Astrocyte (in vitro differentiated cells and primary cell): ENCODE data around the gene ANKRD40. TPM values are rescaled to one million over a fixed set of nuclear protein-coding genes. Genes with fewer than 3 reads are reported as not detected.

Source experiments
- DNase-seq: peaks from one replicate; pipeline ENCODE4 v3.0.0-alpha.2; 2010; ENCODE audit warnings: low read depth
- FAIRE-seq: peaks from 2 replicates; lab custom pipeline; 2011; peaks lifted over from hg19 to GRCh38; lab: Jason Lieb, UNC
- H2AFZ ChIP-seq: 2 replicates; pipeline ENCODE4 v1.6.0; 2012; ENCODE audit warnings: low read depth, low read length, inconsistent platforms
- H3K27ac ChIP-seq: 2 replicates; pipeline ENCODE4 v1.5.1; 2011; ENCODE audit warnings: low read depth, low read length, inconsistent platforms
- H3K27me3 ChIP-seq: 2 replicates; pipeline ENCODE4 v1.6.0; 2011; ENCODE audit warnings: low read length, inconsistent platforms; ENCODE audit not compliant: insufficient read depth
- H3K36me3 ChIP-seq: 2 replicates; pipeline ENCODE4 v1.5.1; 2011; ENCODE audit warnings: low read length, inconsistent platforms; ENCODE audit not compliant: insufficient read depth
- H3K4me1 ChIP-seq: 2 replicates; pipeline ENCODE4 v1.5.1; 2011; ENCODE audit warnings: low read length, inconsistent platforms; ENCODE audit not compliant: insufficient read depth
- H3K4me2 ChIP-seq: 2 replicates; pipeline ENCODE4 v1.6.0; 2012; ENCODE audit warnings: low read length, inconsistent platforms
- H3K4me3 ChIP-seq: 2 replicates; pipeline ENCODE4 v1.5.1; 2011; ENCODE audit warnings: low read depth, mild to moderate bottlenecking, low read length, inconsistent platforms; ENCODE audit not compliant: insufficient read depth
- H3K79me2 ChIP-seq: 2 replicates; pipeline ENCODE4 v1.6.0; 2012; ENCODE audit warnings: mild to moderate bottlenecking, low read length, inconsistent platforms; ENCODE audit not compliant: insufficient read depth
- H3K9ac ChIP-seq: 2 replicates; pipeline ENCODE4 v1.6.0; 2012; ENCODE audit warnings: mild to moderate bottlenecking, low read length, inconsistent platforms
- H3K9me3 ChIP-seq: 2 replicates; pipeline ENCODE4 v1.5.1; 2012; ENCODE audit warnings: low read depth, mild to moderate bottlenecking, low read length, inconsistent platforms; ENCODE audit not compliant: insufficient read depth
- H4K20me1 ChIP-seq: 2 replicates; pipeline ENCODE4 v1.6.0; 2012; ENCODE audit warnings: low read length, inconsistent platforms; ENCODE audit not compliant: insufficient read depth
- H3K27ac Mint-ChIP-seq: one replicate; pipeline ENCODE4 v1.8.0; 2021; ENCODE audit warnings: mild to moderate bottlenecking, mixed read lengths; ENCODE audit not compliant: unreplicated experiment
- H3K27me3 Mint-ChIP-seq: one replicate; pipeline ENCODE4 v1.8.0; 2021; ENCODE audit warnings: low read depth, mixed read lengths; ENCODE audit not compliant: unreplicated experiment
- H3K36me3 Mint-ChIP-seq: one replicate; pipeline ENCODE4 v1.8.0; 2021; ENCODE audit warnings: low read depth, mixed read lengths; ENCODE audit not compliant: unreplicated experiment
- H3K4me1 Mint-ChIP-seq: one replicate; pipeline ENCODE4 v1.8.0; 2021; ENCODE audit warnings: low read depth, mixed read lengths; ENCODE audit not compliant: unreplicated experiment
- H3K4me3 Mint-ChIP-seq: one replicate; pipeline ENCODE4 v1.8.0; 2021; ENCODE audit warnings: mild to moderate bottlenecking, moderate library complexity, mixed read lengths; ENCODE audit not compliant: unreplicated experiment
- H3K9me3 Mint-ChIP-seq: one replicate; pipeline ENCODE4 v1.8.0; 2021; ENCODE audit warnings: mild to moderate bottlenecking, mixed read lengths; ENCODE audit not compliant: unreplicated experiment
- CTCF ChIP-seq: IDR thresholded peaks from 2 replicates; pipeline ENCODE4 v1.5.1; 2011; ENCODE audit warnings: low read depth, mild to moderate bottlenecking, inconsistent platforms, low read length, moderate library complexity; ENCODE audit not compliant: insufficient read depth
- EZH2 ChIP-seq: IDR thresholded peaks from 2 replicates; pipeline ENCODE4 v1.6.1; 2012; ENCODE audit warnings: mild to moderate bottlenecking, low read length, inconsistent platforms; ENCODE audit not compliant: insufficient read depth
- total RNA-seq: library from RNA; stranded (reverse); gene quantifications from 2 replicates; pipeline ENCODE4 v1.2.1, GENCODE V29; 2021

ANKRD40 gene
- total RNA-seq, 1 donor from 2014 or later: 38.3 TPM

- no peaks in the 10 kb centered on the region for H4K20me1 ChIP-seq
- no peaks in the 10 kb centered on the region for H3K27me3 ChIP-seq
- no peaks in the 10 kb centered on the region for H3K36me3 ChIP-seq
- H3K4me2 ChIP-seq: no peak overlapping the region
- DNase-seq: no peak
- Mint-ChIP-seq H3K27me3 (peaks cover 42% of the 10 kb centered on the region), H3K27ac (no peak overlapping the region), H3K4me3 (no peak overlapping the region), H3K36me3 (no peaks in the 10 kb centered on the region), H3K9me3 (no peaks in the 10 kb centered on the region), H3K4me1 (peaks cover 3% of the 10 kb centered on the region)
- no peak overlapping the region for H3K4me3 ChIP-seq
- H3K27ac ChIP-seq: no peak overlapping the region
- no peak for FAIRE-seq
- H2AFZ ChIP-seq: no peak overlapping the region
- no peak overlapping the region for H3K9ac ChIP-seq
- H3K9me3 ChIP-seq: no peaks in the 10 kb centered on the region
- no peaks in the 10 kb centered on the region for H3K79me2 ChIP-seq
- peaks cover 3% of the 10 kb centered on the region for H3K4me1 ChIP-seq
- TF ChIP-seq CTCF: no peak
- TF ChIP-seq EZH2: no peak
These were observed 31.4 kb downstream of the ANKRD40 start for GRCh38 chr17:50676065-50676975.

GRCh38 chr17:50675627-50676026 lies 32.1 kb downstream of the ANKRD40 start:
- Mint-ChIP-seq H3K4me1 (peaks cover 3% of the 10 kb centered on the region), H3K27ac (no peak overlapping the region), H3K27me3 (peaks cover 39% of the 10 kb centered on the region), H3K4me3 (no peak overlapping the region), H3K9me3 (no peaks in the 10 kb centered on the region), H3K36me3 (no peaks in the 10 kb centered on the region)
- Histone ChIP-seq H3K79me2 (no peaks in the 10 kb centered on the region), H2AFZ (no peak overlapping the region), H3K9ac (no peak overlapping the region), H3K27ac (no peak overlapping the region), H3K9me3 (no peaks in the 10 kb centered on the region), H4K20me1 (no peaks in the 10 kb centered on the region), H3K36me3 (no peaks in the 10 kb centered on the region), H3K27me3 (no peaks in the 10 kb centered on the region), H3K4me1 (no peaks in the 10 kb centered on the region), H3K4me3 (no peak overlapping the region), H3K4me2 (no peak overlapping the region)
- TF ChIP-seq CTCF (no peak), EZH2 (no peak)
- FAIRE-seq: no peak
- no peak for DNase-seq

GRCh38 chr17:50675190-50675589 lies 32.5 kb downstream of the ANKRD40 start:
- no peaks in the 10 kb centered on the region for H3K9me3 ChIP-seq
- H3K27ac ChIP-seq: no peak overlapping the region
- no peaks in the 10 kb centered on the region for H3K79me2 ChIP-seq
- no peak for DNase-seq
- no peak overlapping the region for H3K4me3 ChIP-seq
- H4K20me1 ChIP-seq: no peaks in the 10 kb centered on the region
- no peaks in the 10 kb centered on the region for H3K27me3 ChIP-seq
- Mint-ChIP-seq H3K36me3 (no peaks in the 10 kb centered on the region), H3K4me1 (peaks cover 3% of the 10 kb centered on the region), H3K9me3 (no peaks in the 10 kb centered on the region), H3K27me3 (peaks cover 36% of the 10 kb centered on the region), H3K4me3 (no peak overlapping the region), H3K27ac (no peak overlapping the region)
- H2AFZ ChIP-seq: no peak overlapping the region
- no peaks in the 10 kb centered on the region for H3K36me3 ChIP-seq
- TF ChIP-seq CTCF (no peak), EZH2 (no peak)
- H3K4me1 ChIP-seq: no peaks in the 10 kb centered on the region
- no peak for FAIRE-seq
- no peak overlapping the region for H3K9ac ChIP-seq
- no peak overlapping the region for H3K4me2 ChIP-seq
